ENCODE results near the gene SPATA18. TPM values are rescaled to one million over a fixed set of nuclear protein-coding genes. Genes with fewer than 3 reads are reported as not detected.

Gene SPATA18
- total and polyA plus RNA-seq, 2 donors (not counting 1 experiment from before 2014, with no cell fraction given), result 0.42 to 1.9 TPM

DNA sequence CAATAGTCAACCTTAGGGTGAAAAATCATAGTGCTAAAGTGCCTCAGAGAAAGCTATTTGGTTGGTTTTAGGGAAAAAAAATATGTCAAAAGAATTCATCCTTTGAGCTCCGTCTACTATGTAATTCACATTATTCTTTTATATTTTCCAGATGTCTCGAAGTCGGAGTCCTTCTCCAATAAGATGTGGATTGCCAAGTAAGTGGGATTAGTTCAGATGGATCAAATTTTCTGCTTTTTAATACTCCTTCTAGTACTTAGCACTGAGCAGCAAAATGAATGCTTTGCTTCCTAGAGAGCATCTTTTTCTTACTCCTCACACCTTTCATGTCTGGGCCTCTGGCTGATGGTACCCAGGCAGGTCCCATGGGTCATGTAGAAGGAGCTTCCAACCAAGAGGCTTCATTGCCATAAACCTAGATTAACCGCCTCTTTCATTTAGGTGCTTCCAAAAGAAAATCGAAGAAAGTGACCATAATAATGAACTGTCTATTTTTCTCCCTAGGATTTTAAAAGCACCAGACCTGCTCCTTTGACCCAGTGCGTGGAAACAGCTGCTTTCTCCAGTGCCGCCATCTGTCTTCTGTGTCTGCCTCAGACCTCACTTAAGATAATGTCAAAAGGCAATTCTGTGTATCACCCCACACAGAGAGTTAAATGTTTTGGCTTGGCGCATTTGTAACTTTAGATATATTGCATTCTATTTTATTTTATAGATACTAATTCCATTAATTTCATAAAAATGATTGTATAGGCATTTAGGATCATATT lies 43.5 kb downstream of the SPATA18 start:
- H4K20me1 ChIP-seq (ENCODE audit: control insufficient read depth, insufficient read depth, low read length, poor library complexity, severe bottlenecking), result no peaks in the 10 kb centered on the region
- no peak overlapping the region for H2AFZ ChIP-seq (ENCODE audit: insufficient read depth, low read depth, low read length, poor library complexity, severe bottlenecking)
- Mint-ChIP-seq H3K4me3 (no peak overlapping the region), H3K27ac (no peak overlapping the region), H3K27me3 (peaks cover 9% of the 10 kb centered on the region), H3K4me1 (no peaks in the 10 kb centered on the region), H3K9me3 (ENCODE audit: insufficient read depth) (no peaks in the 10 kb centered on the region)
- DNase-seq, result no peak
- no peak for TF ChIP-seq CTCF (IDR thresholded peaks at IDR 0.05)
- TF ChIP-seq EZH2 (IDR thresholded peaks at IDR 0.05; ENCODE audit: borderline replicate concordance, insufficient read depth, low read depth, low read length, poor library complexity, severe bottlenecking), result no peak
- WGBS (ENCODE audit: insufficient coverage), result 91% methylated on average over 3 of the region's 8 CpGs
- ChIA-PET CTCF (interaction anchor here (0.6 kb wide), 1 partner anchor 16 kb away, joined by 3 read pairs; no protein-coding TSS in a partner anchor), POLR2A (no interaction called here)
- no peak for ATAC-seq (ENCODE audit: low read depth)
- no peak overlapping the region for H3K9ac ChIP-seq (ENCODE audit: low read length)
- no peaks in the 10 kb centered on the region for H3K36me3 ChIP-seq (replicated peaks in 1 of 2; ENCODE audit: control extremely low read depth in 1 of 2, control insufficient read depth in 1 of 2, extremely low read depth in 1 of 2, insufficient read depth in 2 of 2, low read length in 1 of 2)
- peaks cover 0 to 6% (median 0%) of the 10 kb centered on the region in 3 donors for H3K9me3 ChIP-seq (ENCODE audit: control extremely low read depth in 1 of 3, control insufficient read depth in 2 of 3, insufficient read depth in 1 of 3, low read length in 2 of 3)
- H3K4me2 ChIP-seq (replicated peaks; ENCODE audit: low read depth, low read length, poor library complexity, severe bottlenecking), result no peak overlapping the region
- H3K27me3 ChIP-seq (replicated peaks in 1 of 4; ENCODE audit: control extremely low read depth in 1 of 4, control insufficient read depth in 3 of 4, insufficient read depth in 4 of 4, low read length in 3 of 4), result no peaks in the 10 kb centered on the region
- H3K79me2 ChIP-seq (ENCODE audit: control insufficient read depth, insufficient read depth, low read length), result no peaks in the 10 kb centered on the region
- H3K4me3 ChIP-seq (ENCODE audit: control extremely low read depth in 1 of 5, extremely low read depth in 1 of 5, insufficient read depth in 1 of 5, low read depth in 2 of 5, low read length in 4 of 5), result no peak overlapping the region
- H3K27ac ChIP-seq (ENCODE audit: low read length in 2 of 2), result no peak overlapping the region
- H3K4me1 ChIP-seq (ENCODE audit: control insufficient read depth in 2 of 2, insufficient read depth in 2 of 2, low read length in 2 of 2), result no peaks in the 10 kb centered on the region
- intact Hi-C loops (cut with micrococcal nuclease), result no loop called here

GRCh38 chr4:52095374-52095773 lies 44.3 kb downstream of the SPATA18 start:
- no peak overlapping the region for H3K27ac ChIP-seq (ENCODE audit: low read length in 2 of 2)
- H3K27ac Mint-ChIP-seq, result no peak overlapping the region
- DNase-seq (no peak), ATAC-seq (ENCODE audit: low read depth) (no peak)
- no peak overlapping the region for H3K9ac ChIP-seq (ENCODE audit: low read length)
- intact Hi-C loops (cut with micrococcal nuclease), result no loop called here
- ChIA-PET POLR2A (no interaction called here), CTCF (no interaction called here)
- no peaks in the 10 kb centered on the region for H3K4me1 Mint-ChIP-seq
- H3K27me3 Mint-ChIP-seq, result peaks cover 6% of the 10 kb centered on the region
- no peaks in the 10 kb centered on the region for H4K20me1 ChIP-seq (ENCODE audit: control insufficient read depth, insufficient read depth, low read length, poor library complexity, severe bottlenecking)
- H3K79me2 ChIP-seq (ENCODE audit: control insufficient read depth, insufficient read depth, low read length), result no peaks in the 10 kb centered on the region
- H3K9me3 Mint-ChIP-seq (ENCODE audit: insufficient read depth), result no peaks in the 10 kb centered on the region
- no peak overlapping the region for H3K4me3 ChIP-seq (ENCODE audit: control extremely low read depth in 1 of 5, extremely low read depth in 1 of 5, insufficient read depth in 1 of 5, low read depth in 2 of 5, low read length in 4 of 5)
- peaks cover 0 to 6% (median 0%) of the 10 kb centered on the region in 3 donors for H3K9me3 ChIP-seq (ENCODE audit: control extremely low read depth in 1 of 3, control insufficient read depth in 2 of 3, insufficient read depth in 1 of 3, low read length in 2 of 3)
- no peaks in the 10 kb centered on the region for H3K36me3 ChIP-seq (replicated peaks in 1 of 2; ENCODE audit: control extremely low read depth in 1 of 2, control insufficient read depth in 1 of 2, extremely low read depth in 1 of 2, insufficient read depth in 2 of 2, low read length in 1 of 2)
- H3K4me3 Mint-ChIP-seq, result no peak overlapping the region
- WGBS (ENCODE audit: insufficient coverage), result no CpG with 5 or more reads among the region's 1 CpG
- TF ChIP-seq EZH2 (IDR thresholded peaks at IDR 0.05; ENCODE audit: borderline replicate concordance, insufficient read depth, low read depth, low read length, poor library complexity, severe bottlenecking) (no peak), CTCF (IDR thresholded peaks at IDR 0.05) (no peak)
- H2AFZ ChIP-seq (ENCODE audit: insufficient read depth, low read depth, low read length, poor library complexity, severe bottlenecking), result no peak overlapping the region
- H3K27me3 ChIP-seq (replicated peaks in 1 of 4; ENCODE audit: control extremely low read depth in 1 of 4, control insufficient read depth in 3 of 4, insufficient read depth in 4 of 4, low read length in 3 of 4), result no peaks in the 10 kb centered on the region
- no peak overlapping the region for H3K4me2 ChIP-seq (replicated peaks; ENCODE audit: low read depth, low read length, poor library complexity, severe bottlenecking)
- H3K4me1 ChIP-seq (ENCODE audit: control insufficient read depth in 2 of 2, insufficient read depth in 2 of 2, low read length in 2 of 2), result no peaks in the 10 kb centered on the region
